ENCODE data around the gene UPK3A. TPM values are rescaled to one million over a fixed set of nuclear protein-coding genes. Genes with fewer than 3 reads are reported as not detected.
"Not testable (repeated sequence)": the region's sequence is repeated elsewhere in the genome, so short reads cannot be mapped to it uniquely, and the experiment has no call there.

UPK3A gene
- polyA plus RNA-seq, 3 donors: 6.0 to 19.0 (median 14.0) TPM

DNA sequence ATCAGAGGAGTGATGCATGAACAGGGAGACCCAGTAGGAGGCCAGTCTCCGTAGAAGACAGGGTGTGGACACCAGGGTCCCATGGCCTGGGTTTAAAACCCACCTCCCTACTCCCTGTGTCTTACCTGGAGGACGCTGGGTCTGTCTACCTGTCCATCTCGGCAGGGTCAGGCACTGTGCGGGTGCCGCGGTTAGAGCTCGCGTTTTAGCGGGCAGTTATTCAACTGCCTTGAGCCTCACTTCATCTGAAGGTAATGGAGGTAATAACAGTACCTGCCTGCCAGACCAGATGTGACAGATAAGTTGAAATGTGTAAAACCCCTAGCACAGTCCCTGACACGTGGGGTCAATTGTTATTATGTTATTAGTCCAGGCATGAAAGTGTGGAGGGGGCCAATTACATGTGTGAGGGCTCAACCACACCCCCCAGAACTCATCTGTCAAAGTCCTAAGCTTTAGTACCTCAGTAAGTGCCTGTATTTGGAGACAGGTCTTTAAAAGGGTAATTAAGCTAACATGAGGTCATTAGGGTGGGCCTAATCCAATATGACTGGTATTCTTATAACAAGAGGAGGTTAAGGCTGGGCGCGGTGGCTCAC is 8.1 kb upstream of the UPK3A start:
- H3K27ac Mint-ChIP-seq: no peak overlapping the region
- H3K4me3 Mint-ChIP-seq: no peak overlapping the region
- Histone ChIP-seq H3K27ac (ENCODE audit: low read depth in 1 of 2, low read length in 2 of 2) (no peak overlapping the region), H3K4me2 (replicated peaks; ENCODE audit: extremely low read depth, low read length, poor library complexity, severe bottlenecking) (no peak overlapping the region), H3K79me2 (ENCODE audit: insufficient read depth, low read length) (no peaks in the 10 kb centered on the region), H2AFZ (ENCODE audit: insufficient read depth, low read depth, low read length, poor library complexity, severe bottlenecking) (no peak overlapping the region), H3K9ac (ENCODE audit: insufficient read depth, low read length, poor library complexity, severe bottlenecking) (no peak overlapping the region), H3K4me1 (ENCODE audit: control insufficient read depth in 1 of 2, insufficient read depth in 2 of 2, low read length in 2 of 2) (peaks cover 35 to 36% of the 10 kb centered on the region in 2 donors), H3K27me3 (ENCODE audit: control insufficient read depth in 2 of 2, insufficient read depth in 2 of 2, low read length in 2 of 2) (no peaks in the 10 kb centered on the region), H3K9me3 (replicated peaks in 1 of 2; ENCODE audit: control insufficient read depth in 1 of 2, insufficient read depth in 1 of 2, low read length in 2 of 2) (no peaks in the 10 kb centered on the region), H4K20me1 (ENCODE audit: insufficient read depth, low read length) (no peaks in the 10 kb centered on the region), H3K36me3 (replicated peaks in 1 of 2; ENCODE audit: control insufficient read depth in 1 of 2, insufficient read depth in 2 of 2, low read length in 2 of 2) (no peaks in the 10 kb centered on the region), H3K4me3 (replicated peaks in 1 of 3; ENCODE audit: low read depth in 2 of 3, low read length in 3 of 3) (no peak overlapping the region)
- DNase-seq: no peak
- no peaks in the 10 kb centered on the region for H3K36me3 Mint-ChIP-seq
- peaks cover 38% of the 10 kb centered on the region for H3K4me1 Mint-ChIP-seq
- intact Hi-C loops (cut with micrococcal nuclease): no loop called here
- peaks cover 0 to 2% (median 0%) of the 10 kb centered on the region in 7 donors for H3K9me3 Mint-ChIP-seq
- 87% methylated on average over 10 of the region's 12 CpGs for WGBS (ENCODE audit: insufficient coverage)
- TF ChIP-seq, protein P1, sequence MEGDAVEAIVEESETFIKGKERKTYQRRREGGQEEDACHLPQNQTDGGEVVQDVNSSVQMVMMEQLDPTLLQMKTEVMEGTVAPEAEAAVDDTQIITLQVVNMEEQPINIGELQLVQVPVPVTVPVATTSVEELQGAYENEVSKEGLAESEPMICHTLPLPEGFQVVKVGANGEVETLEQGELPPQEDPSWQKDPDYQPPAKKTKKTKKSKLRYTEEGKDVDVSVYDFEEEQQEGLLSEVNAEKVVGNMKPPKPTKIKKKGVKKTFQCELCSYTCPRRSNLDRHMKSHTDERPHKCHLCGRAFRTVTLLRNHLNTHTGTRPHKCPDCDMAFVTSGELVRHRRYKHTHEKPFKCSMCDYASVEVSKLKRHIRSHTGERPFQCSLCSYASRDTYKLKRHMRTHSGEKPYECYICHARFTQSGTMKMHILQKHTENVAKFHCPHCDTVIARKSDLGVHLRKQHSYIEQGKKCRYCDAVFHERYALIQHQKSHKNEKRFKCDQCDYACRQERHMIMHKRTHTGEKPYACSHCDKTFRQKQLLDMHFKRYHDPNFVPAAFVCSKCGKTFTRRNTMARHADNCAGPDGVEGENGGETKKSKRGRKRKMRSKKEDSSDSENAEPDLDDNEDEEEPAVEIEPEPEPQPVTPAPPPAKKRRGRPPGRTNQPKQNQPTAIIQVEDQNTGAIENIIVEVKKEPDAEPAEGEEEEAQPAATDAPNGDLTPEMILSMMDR (IDR thresholded peaks at IDR 0.05): no peak
- peaks cover 0 to 7% (median 0%) of the 10 kb centered on the region in 3 donors for H3K27me3 Mint-ChIP-seq (ENCODE audit: low read depth in 3 of 3)

GRCh38 chr22:45277720-45278119 is 7.0 kb upstream of the UPK3A start:
- intact Hi-C loops (cut with micrococcal nuclease); H3K4me3 Mint-ChIP-seq; H3K4me3 ChIP-seq (replicated peaks in 1 of 3; ENCODE audit: low read depth in 2 of 3, low read length in 3 of 3); H2AFZ ChIP-seq (ENCODE audit: insufficient read depth, low read depth, low read length, poor library complexity, severe bottlenecking); H3K79me2 ChIP-seq (ENCODE audit: insufficient read depth, low read length); H3K27me3 Mint-ChIP-seq (ENCODE audit: low read depth in 3 of 3); H3K27me3 ChIP-seq (ENCODE audit: control insufficient read depth in 2 of 2, insufficient read depth in 2 of 2, low read length in 2 of 2); H3K9ac ChIP-seq (ENCODE audit: insufficient read depth, low read length, poor library complexity, severe bottlenecking); H4K20me1 ChIP-seq (ENCODE audit: insufficient read depth, low read length); H3K27ac ChIP-seq (ENCODE audit: low read depth in 1 of 2, low read length in 2 of 2); H3K4me2 ChIP-seq (replicated peaks; ENCODE audit: extremely low read depth, low read length, poor library complexity, severe bottlenecking); H3K9me3 Mint-ChIP-seq; H3K36me3 Mint-ChIP-seq; DNase-seq; H3K36me3 ChIP-seq (replicated peaks in 1 of 2; ENCODE audit: control insufficient read depth in 1 of 2, insufficient read depth in 2 of 2, low read length in 2 of 2); H3K9me3 ChIP-seq (replicated peaks in 1 of 2; ENCODE audit: control insufficient read depth in 1 of 2, insufficient read depth in 1 of 2, low read length in 2 of 2): not testable (repeated sequence)
- 78% methylated on average over 3 of the region's 7 CpGs for WGBS (ENCODE audit: insufficient coverage)
- peak overlapping the region in 1 of 7 donors; percentile 63 for H3K27ac Mint-ChIP-seq
- H3K4me1 Mint-ChIP-seq: peaks cover 34% of the 10 kb centered on the region
- H3K4me1 ChIP-seq (ENCODE audit: control insufficient read depth in 1 of 2, insufficient read depth in 2 of 2, low read length in 2 of 2): peaks cover 25 to 33% of the 10 kb centered on the region in 2 donors
